Measurements from ENCODE around the gene MID1. TPM values are rescaled to one million over a fixed set of nuclear protein-coding genes. Genes with fewer than 3 reads are reported as not detected.

MID1 gene
- total and polyA plus RNA-seq, 2 donors from 2014 or later = 5.3 to 54.1 TPM

- no peaks in the 10 kb centered on the region for H3K36me3 ChIP-seq (ENCODE audit: control insufficient read depth in 2 of 3, insufficient read depth in 3 of 3, low read length in 3 of 3)
- H3K9me3 ChIP-seq (ENCODE audit: control insufficient read depth in 2 of 3, insufficient read depth in 1 of 3, low read length in 3 of 3) = no peaks in the 10 kb centered on the region
- H3K9ac ChIP-seq (ENCODE audit: low read length in 3 of 3) = no peak overlapping the region
- H3K4me3 ChIP-seq (ENCODE audit: low read length in 3 of 3) = no peak overlapping the region
- intact Hi-C loops (cut with DNase I) = no loop called here
- TF ChIP-seq CTCF (IDR thresholded peaks at IDR 0.05; ENCODE audit: borderline replicate concordance, extremely low read depth, insufficient read depth) = no peak
- no peak for FAIRE-seq
- no peak for DNase-seq
- no peaks in the 10 kb centered on the region for H3K27me3 ChIP-seq (ENCODE audit: control insufficient read depth, insufficient read depth, low read length)
- peaks cover 0 to 3% (median 0%) of the 10 kb centered on the region in 3 donors for H3K4me1 ChIP-seq (ENCODE audit: control insufficient read depth in 2 of 3, insufficient read depth in 2 of 3, low read depth in 1 of 3, low read length in 3 of 3)
- no peak overlapping the region for H3K27ac ChIP-seq (ENCODE audit: low read depth in 2 of 2, low read length in 2 of 2)
Measured at GRCh38 chrX:10566716-10567097, 53.7 kb downstream of the MID1 start.

DNA sequence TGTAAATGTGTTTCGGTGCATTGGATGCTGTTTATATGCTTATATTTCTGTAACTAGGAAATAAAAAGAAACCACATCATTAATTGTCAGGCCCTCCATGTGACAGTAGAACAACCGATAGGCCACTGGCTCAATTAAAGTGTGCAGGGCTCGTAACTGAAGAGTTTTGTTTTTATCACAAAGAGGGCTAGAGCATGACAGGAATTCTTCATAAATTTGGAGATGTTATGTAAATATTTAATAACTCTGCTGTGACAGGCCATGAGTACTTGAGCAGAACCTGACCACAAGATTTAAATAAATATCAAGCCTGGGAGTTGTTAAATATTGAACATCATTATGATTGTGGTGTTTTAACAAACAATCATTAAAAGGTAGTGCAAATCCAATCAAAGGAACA lies 55.9 kb downstream of the MID1 start:
- DNase-seq (no peak), FAIRE-seq (no peak)
- Histone ChIP-seq H3K4me3 (ENCODE audit: low read length in 3 of 3) (no peak overlapping the region), H3K9me3 (ENCODE audit: control insufficient read depth in 2 of 3, insufficient read depth in 1 of 3, low read length in 3 of 3) (no peaks in the 10 kb centered on the region), H3K27ac (ENCODE audit: low read depth in 2 of 2, low read length in 2 of 2) (no peak overlapping the region), H3K27me3 (ENCODE audit: control insufficient read depth, insufficient read depth, low read length) (no peaks in the 10 kb centered on the region), H3K9ac (ENCODE audit: low read length in 3 of 3) (no peak overlapping the region), H3K4me1 (ENCODE audit: control insufficient read depth in 2 of 3, insufficient read depth in 2 of 3, low read depth in 1 of 3, low read length in 3 of 3) (peaks cover 0 to 3% (median 0%) of the 10 kb centered on the region in 3 donors), H3K36me3 (ENCODE audit: control insufficient read depth in 2 of 3, insufficient read depth in 3 of 3, low read length in 3 of 3) (no peaks in the 10 kb centered on the region)
- TF ChIP-seq CTCF (IDR thresholded peaks at IDR 0.05; ENCODE audit: borderline replicate concordance, extremely low read depth, insufficient read depth) = no peak
- intact Hi-C loops (cut with DNase I) = no loop called here

DNA sequence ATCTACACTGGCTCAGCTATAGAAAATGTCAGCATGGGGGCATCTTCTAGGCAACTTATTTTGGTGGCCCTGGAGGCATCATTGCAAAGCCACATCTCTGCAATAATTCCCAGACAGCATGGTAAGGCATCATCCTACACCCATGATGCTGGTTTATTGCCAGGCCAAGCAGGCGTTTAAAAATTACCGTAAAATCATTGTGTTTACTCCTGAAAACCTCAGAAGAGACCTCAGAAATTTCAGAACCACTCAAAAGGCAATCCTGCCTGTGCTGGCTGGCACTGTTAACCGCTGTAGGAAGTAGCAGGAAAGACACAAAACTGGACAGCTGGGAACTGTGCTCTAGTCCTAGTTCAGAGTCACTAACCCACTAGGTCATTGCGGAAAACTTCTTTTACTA lies 63.2 kb downstream of the MID1 start:
- FAIRE-seq (no peak), DNase-seq (no peak)
- Histone ChIP-seq H3K36me3 (ENCODE audit: control insufficient read depth in 2 of 3, insufficient read depth in 3 of 3, low read length in 3 of 3) (no peaks in the 10 kb centered on the region), H3K4me3 (ENCODE audit: low read length in 3 of 3) (no peak overlapping the region), H3K27me3 (ENCODE audit: control insufficient read depth, insufficient read depth, low read length) (no peaks in the 10 kb centered on the region), H3K4me1 (ENCODE audit: control insufficient read depth in 2 of 3, insufficient read depth in 2 of 3, low read depth in 1 of 3, low read length in 3 of 3) (no peaks in the 10 kb centered on the region), H3K9me3 (ENCODE audit: control insufficient read depth in 2 of 3, insufficient read depth in 1 of 3, low read length in 3 of 3) (no peaks in the 10 kb centered on the region), H3K9ac (ENCODE audit: low read length in 3 of 3) (no peak overlapping the region), H3K27ac (ENCODE audit: low read depth in 2 of 2, low read length in 2 of 2) (no peak overlapping the region)
- TF ChIP-seq CTCF (IDR thresholded peaks at IDR 0.05; ENCODE audit: borderline replicate concordance, extremely low read depth, insufficient read depth) = no peak
- intact Hi-C loops (cut with DNase I) = no loop called here

DNA sequence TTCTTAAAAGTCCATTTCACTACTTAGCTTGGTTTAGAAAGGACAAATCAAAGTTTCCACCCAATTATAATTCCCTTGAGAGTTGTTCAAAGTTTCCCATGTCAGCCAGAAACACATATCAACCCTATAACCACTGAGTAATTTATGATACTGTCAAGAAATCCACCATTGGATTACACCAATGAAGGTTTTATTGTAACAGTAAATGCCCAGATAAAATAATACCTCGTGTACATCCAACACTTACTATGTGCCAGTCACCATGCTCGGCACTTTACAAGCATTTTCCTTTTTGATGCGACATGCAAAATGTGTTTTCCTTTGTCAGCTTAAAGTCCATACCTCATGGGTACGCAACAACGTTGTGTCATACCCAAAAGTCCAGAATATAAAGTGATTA lies 64.0 kb downstream of the MID1 start:
- Histone ChIP-seq H3K27me3 (ENCODE audit: control insufficient read depth, insufficient read depth, low read length) (no peaks in the 10 kb centered on the region), H3K4me1 (ENCODE audit: control insufficient read depth in 2 of 3, insufficient read depth in 2 of 3, low read depth in 1 of 3, low read length in 3 of 3) (no peaks in the 10 kb centered on the region), H3K9me3 (ENCODE audit: control insufficient read depth in 2 of 3, insufficient read depth in 1 of 3, low read length in 3 of 3) (no peaks in the 10 kb centered on the region), H3K9ac (ENCODE audit: low read length in 3 of 3) (no peak overlapping the region), H3K27ac (ENCODE audit: low read depth in 2 of 2, low read length in 2 of 2) (no peak overlapping the region), H3K4me3 (ENCODE audit: low read length in 3 of 3) (no peak overlapping the region), H3K36me3 (ENCODE audit: control insufficient read depth in 2 of 3, insufficient read depth in 3 of 3, low read length in 3 of 3) (no peaks in the 10 kb centered on the region)
- no peak for FAIRE-seq
- no peak for DNase-seq
- no peak for TF ChIP-seq CTCF (IDR thresholded peaks at IDR 0.05; ENCODE audit: borderline replicate concordance, extremely low read depth, insufficient read depth)
- intact Hi-C loops (cut with DNase I) = no loop called here
